Gastrocnemius medialis (tissue), 4 donors: Measurements from ENCODE around the gene MBIP.

Source experiments
- POLR2A ChIP-seq, 2 donors: fragments of 450-650 bp; IDR thresholded peaks; one replicate each; pipeline ENCODE4 v1.6.1; 2017; ENCODE audit warnings: antibody characterized with exemption in 2 of 2, mild to moderate bottlenecking in 2 of 2, moderate library complexity in 2 of 2
- TF ChIP-seq, protein P1 (sequence below), 5 experiments: fragments of 450-650 bp in 3 of 5; fragments of 200-600 bp in 2 of 5; sonication (generic) in 2 of 5; IDR thresholded peaks in 4 of 5; conservative IDR thresholded peaks in 1 of 5; 1 replicate in 4 of 5; 2 replicates in 1 of 5; pipeline ENCODE4 v1.5.1; 2016 to 2019; ENCODE audit warnings: antibody characterized with exemption in 5 of 5, mild to moderate bottlenecking in 3 of 5, moderate library complexity in 3 of 5

DNA sequence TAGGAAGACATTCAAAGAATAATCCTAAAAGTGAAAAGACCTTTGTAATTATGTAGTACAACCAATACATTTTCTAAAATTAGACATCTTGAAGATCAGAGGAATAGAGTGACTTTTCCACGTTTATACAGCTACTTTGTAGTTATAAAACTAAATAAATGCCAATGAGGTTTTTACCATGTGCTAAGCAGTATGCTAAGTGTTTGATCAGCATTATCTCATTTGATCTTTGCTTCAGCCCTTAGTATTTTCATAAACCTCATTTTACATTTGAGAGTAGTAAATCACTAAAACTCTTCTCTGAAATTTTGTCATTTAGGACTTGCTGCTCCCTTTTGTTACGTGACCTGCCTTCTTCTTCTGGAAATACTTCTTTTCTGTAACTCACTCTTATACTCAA is 13.6 kb downstream of the MBIP start:
- TF ChIP-seq, protein P1, sequence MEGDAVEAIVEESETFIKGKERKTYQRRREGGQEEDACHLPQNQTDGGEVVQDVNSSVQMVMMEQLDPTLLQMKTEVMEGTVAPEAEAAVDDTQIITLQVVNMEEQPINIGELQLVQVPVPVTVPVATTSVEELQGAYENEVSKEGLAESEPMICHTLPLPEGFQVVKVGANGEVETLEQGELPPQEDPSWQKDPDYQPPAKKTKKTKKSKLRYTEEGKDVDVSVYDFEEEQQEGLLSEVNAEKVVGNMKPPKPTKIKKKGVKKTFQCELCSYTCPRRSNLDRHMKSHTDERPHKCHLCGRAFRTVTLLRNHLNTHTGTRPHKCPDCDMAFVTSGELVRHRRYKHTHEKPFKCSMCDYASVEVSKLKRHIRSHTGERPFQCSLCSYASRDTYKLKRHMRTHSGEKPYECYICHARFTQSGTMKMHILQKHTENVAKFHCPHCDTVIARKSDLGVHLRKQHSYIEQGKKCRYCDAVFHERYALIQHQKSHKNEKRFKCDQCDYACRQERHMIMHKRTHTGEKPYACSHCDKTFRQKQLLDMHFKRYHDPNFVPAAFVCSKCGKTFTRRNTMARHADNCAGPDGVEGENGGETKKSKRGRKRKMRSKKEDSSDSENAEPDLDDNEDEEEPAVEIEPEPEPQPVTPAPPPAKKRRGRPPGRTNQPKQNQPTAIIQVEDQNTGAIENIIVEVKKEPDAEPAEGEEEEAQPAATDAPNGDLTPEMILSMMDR (IDR thresholded peaks at IDR 0.05 in 4 of 5, conservative IDR thresholded peaks at IDR 0.05 in 1 of 5): no peak
- no peak for TF ChIP-seq POLR2A (IDR thresholded peaks at IDR 0.05)
